Neuron (in vitro differentiated cells): Measurements from ENCODE around the gene ZC3H12C.

ENCODE experiments used
- H2AFZ ChIP-seq: one replicate; pipeline ENCODE4 v1.6.1; 2013; ENCODE audit warnings: low read depth, mild to moderate bottlenecking, inconsistent platforms, low read length, moderate library complexity
- H3K27me3 ChIP-seq: one replicate; pipeline ENCODE4 v1.6.1; 2013; ENCODE audit warnings: low read length; ENCODE audit not compliant: insufficient read depth
- H3K36me3 ChIP-seq: one replicate; pipeline ENCODE4 v1.6.1; 2013; ENCODE audit warnings: low read length; ENCODE audit not compliant: insufficient read depth
- H3K4me1 ChIP-seq: one replicate; pipeline ENCODE4 v1.6.1; 2013; ENCODE audit warnings: low read length; ENCODE audit not compliant: insufficient read depth
- H3K4me3 ChIP-seq: 2 replicates; pipeline ENCODE4 v1.5.1; 2013; ENCODE audit warnings: mild to moderate bottlenecking, low read length, moderate library complexity
- H3K9me3 ChIP-seq: one replicate; pipeline ENCODE4 v1.6.1; 2013; ENCODE audit warnings: low read length

The ZC3H12C gene

DNA sequence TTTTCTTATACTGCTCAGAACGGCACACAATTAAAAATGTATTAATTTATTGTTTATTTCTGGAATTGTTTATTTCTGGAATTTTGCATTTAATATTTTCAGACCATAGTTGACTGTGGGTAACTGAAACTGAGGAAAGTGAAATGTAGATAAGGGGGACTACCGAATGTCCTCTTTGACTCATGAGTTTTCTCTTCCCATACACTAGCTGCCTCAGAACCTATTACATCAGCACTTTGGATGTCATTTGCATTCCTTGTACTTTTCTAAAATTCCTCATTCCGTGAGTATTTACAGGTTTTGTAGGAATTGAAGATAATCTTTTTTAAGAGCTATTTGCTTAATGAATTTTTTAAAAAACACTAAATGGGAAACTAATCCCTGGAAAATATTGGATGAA, 29.8 kb downstream of the ZC3H12C start:
- Histone ChIP-seq H2AFZ (no peak overlapping the region), H3K4me1 (peaks cover 9% of the 10 kb centered on the region), H3K36me3 (peaks cover 5% of the 10 kb centered on the region), H3K9me3 (peaks cover 2% of the 10 kb centered on the region), H3K27me3 (no peaks in the 10 kb centered on the region), H3K4me3 (no peak overlapping the region)

GRCh38 chr11:110124605-110125004, 31.4 kb downstream of the ZC3H12C start:
- Histone ChIP-seq H2AFZ (no peak overlapping the region), H3K36me3 (peaks cover 5% of the 10 kb centered on the region)

GRCh38 chr11:110125632-110126031, 32.4 kb downstream of the ZC3H12C start:
- Histone ChIP-seq H3K4me1 (peaks cover 34% of the 10 kb centered on the region), H2AFZ (no peak overlapping the region)

More at GRCh38 chr11:110124605-110125004, 31.4 kb downstream of the ZC3H12C start:
- H3K9me3 ChIP-seq: peaks cover 2% of the 10 kb centered on the region
- peaks cover 25% of the 10 kb centered on the region for H3K4me1 ChIP-seq
- no peak overlapping the region for H3K4me3 ChIP-seq
- H3K27me3 ChIP-seq: no peaks in the 10 kb centered on the region

DNA sequence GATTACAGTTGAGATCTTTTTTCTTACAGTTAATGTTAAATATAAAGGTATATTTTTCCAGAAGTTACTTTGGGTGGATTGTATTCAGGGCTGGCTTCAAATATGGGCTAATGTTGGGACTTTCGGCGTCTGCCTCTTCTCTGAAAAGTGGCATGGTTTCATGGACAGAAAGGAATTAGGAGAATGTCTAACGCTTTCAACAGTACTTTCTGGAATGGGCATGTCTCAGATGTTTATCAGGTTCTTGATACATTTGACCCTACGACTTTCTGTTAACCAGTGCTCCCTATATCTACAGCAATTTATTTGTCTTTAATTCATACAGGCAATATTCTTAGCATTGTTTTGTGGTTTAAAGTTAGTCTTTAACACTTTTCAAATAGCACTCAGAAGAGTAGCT, 33.7 kb downstream of the ZC3H12C start:
- no peak overlapping the region for H2AFZ ChIP-seq
- no peak overlapping the region for H3K4me3 ChIP-seq
- H3K27me3 ChIP-seq: no peaks in the 10 kb centered on the region
- H3K9me3 ChIP-seq: peaks cover 2% of the 10 kb centered on the region
- H3K36me3 ChIP-seq: peaks cover 5% of the 10 kb centered on the region
- H3K4me1 ChIP-seq: peaks cover 34% of the 10 kb centered on the region

More at GRCh38 chr11:110125632-110126031, 32.4 kb downstream of the ZC3H12C start:
- Histone ChIP-seq H3K36me3 (peaks cover 5% of the 10 kb centered on the region), H3K4me3 (no peak overlapping the region), H3K9me3 (peaks cover 2% of the 10 kb centered on the region), H3K27me3 (no peaks in the 10 kb centered on the region)

- no peaks in the 10 kb centered on the region for H3K27me3 ChIP-seq
- H3K4me3 ChIP-seq: no peak overlapping the region
- H3K9me3 ChIP-seq: peaks cover 2% of the 10 kb centered on the region
- H3K4me1 ChIP-seq: peaks cover 40% of the 10 kb centered on the region
- peaks cover 2% of the 10 kb centered on the region for H3K36me3 ChIP-seq
- H2AFZ ChIP-seq: no peak overlapping the region
Measured at GRCh38 chr11:110128161-110128560, 35.0 kb downstream of the ZC3H12C start.

- Histone ChIP-seq H3K27me3 (no peaks in the 10 kb centered on the region), H3K9me3 (no peaks in the 10 kb centered on the region), H3K36me3 (no peaks in the 10 kb centered on the region), H2AFZ (no peak overlapping the region), H3K4me1 (peaks cover 62% of the 10 kb centered on the region), H3K4me3 (peak overlapping the region; percentile 90)
Measured at GRCh38 chr11:110130642-110131238, 37.5 kb downstream of the ZC3H12C start.

- Histone ChIP-seq H3K36me3 (peaks cover 5% of the 10 kb centered on the region), H3K27me3 (no peaks in the 10 kb centered on the region), H3K4me1 (peaks cover 70% of the 10 kb centered on the region), H3K4me3 (peak overlapping the region; percentile 90), H2AFZ (no peak overlapping the region), H3K9me3 (no peaks in the 10 kb centered on the region)
Measured at GRCh38 chr11:110131386-110132123, 38.4 kb downstream of the ZC3H12C start.

DNA sequence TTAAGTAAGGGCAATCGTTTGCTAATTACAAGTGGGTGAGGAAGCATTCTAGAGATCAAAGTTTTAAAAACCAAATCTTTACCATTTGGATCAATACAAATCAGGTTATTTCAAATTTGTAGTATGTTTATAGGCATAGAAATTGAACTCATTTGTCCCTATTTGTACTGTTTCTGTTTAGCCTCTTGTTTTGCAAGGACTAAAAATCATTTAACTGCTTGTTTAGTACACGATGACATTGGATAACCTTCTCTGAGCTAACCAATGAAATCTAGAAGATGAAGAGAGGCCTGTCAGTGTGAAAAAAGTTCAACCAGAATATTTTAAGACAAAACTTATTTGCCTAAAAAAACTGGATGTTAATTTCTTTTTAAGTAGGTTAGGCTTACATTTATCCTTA, 40.0 kb downstream of the ZC3H12C start:
- Histone ChIP-seq H3K4me3 (peak overlapping the region; percentile 90), H3K4me1 (peaks cover 60% of the 10 kb centered on the region), H3K27me3 (no peaks in the 10 kb centered on the region), H2AFZ (no peak overlapping the region), H3K36me3 (peaks cover 19% of the 10 kb centered on the region), H3K9me3 (no peaks in the 10 kb centered on the region)

GRCh38 chr11:110134110-110134509, 40.9 kb downstream of the ZC3H12C start:
- no peak overlapping the region for H2AFZ ChIP-seq
- H3K4me1 ChIP-seq: peaks cover 51% of the 10 kb centered on the region
- peaks cover 27% of the 10 kb centered on the region for H3K36me3 ChIP-seq
- peak overlapping the region; percentile 90 for H3K4me3 ChIP-seq
- no peaks in the 10 kb centered on the region for H3K9me3 ChIP-seq
- no peaks in the 10 kb centered on the region for H3K27me3 ChIP-seq

GRCh38 chr11:110141812-110142211, 48.6 kb downstream of the ZC3H12C start:
- Histone ChIP-seq H3K27me3 (no peaks in the 10 kb centered on the region), H3K4me3 (no peak overlapping the region), H3K36me3 (peaks cover 62% of the 10 kb centered on the region), H2AFZ (no peak overlapping the region), H3K9me3 (peaks cover 4% of the 10 kb centered on the region), H3K4me1 (no peaks in the 10 kb centered on the region)

DNA sequence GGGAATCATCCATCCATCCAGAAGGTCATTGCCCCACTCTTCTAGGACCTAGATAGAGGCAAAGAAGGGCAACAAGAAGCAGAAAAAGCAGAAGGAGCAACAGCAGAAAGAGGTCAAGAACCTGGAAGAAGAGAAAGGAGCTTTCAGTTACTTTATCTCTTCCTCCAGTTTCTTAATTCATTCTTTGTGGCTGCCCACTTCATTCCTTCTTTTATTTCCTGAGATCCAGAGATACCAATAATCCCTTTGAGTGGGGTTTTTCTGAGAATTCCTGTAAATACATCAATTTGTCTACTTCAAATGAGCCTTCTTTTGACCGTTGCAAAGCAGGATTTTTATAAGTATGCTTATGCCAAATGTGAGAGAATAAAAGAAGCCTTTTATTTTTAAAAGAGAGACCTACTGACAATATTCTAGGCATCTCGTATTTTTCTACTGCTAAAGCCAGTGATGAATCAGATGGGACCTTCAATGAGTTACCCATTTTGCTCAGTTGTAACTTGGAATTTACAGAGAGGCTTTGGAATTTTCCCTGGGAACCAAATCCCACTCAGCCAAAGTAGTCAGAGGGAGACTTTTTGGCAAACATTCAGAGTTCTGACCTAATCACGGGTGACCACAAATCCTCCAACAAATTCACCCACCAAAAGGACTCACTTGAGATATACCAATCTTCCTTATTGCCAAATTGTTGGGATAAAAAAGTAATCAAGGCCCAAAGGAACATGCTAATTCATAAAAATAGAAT, 54.9 kb downstream of the ZC3H12C start:
- Histone ChIP-seq H3K36me3 (peaks cover 42% of the 10 kb centered on the region), H3K27me3 (no peaks in the 10 kb centered on the region), H3K4me1 (peaks cover 6% of the 10 kb centered on the region), H2AFZ (no peak overlapping the region), H3K4me3 (no peak overlapping the region), H3K9me3 (peaks cover 2% of the 10 kb centered on the region)

GRCh38 chr11:110148775-110149744, 55.9 kb downstream of the ZC3H12C start:
- no peaks in the 10 kb centered on the region for H3K9me3 ChIP-seq
- no peak overlapping the region for H3K4me3 ChIP-seq
- peaks cover 6% of the 10 kb centered on the region for H3K4me1 ChIP-seq
- H3K36me3 ChIP-seq: peaks cover 47% of the 10 kb centered on the region
- H3K27me3 ChIP-seq: no peaks in the 10 kb centered on the region
- H2AFZ ChIP-seq: no peak overlapping the region
